ENCODE data around the gene RPS6KB1. TPM values are rescaled to one million over a fixed set of nuclear protein-coding genes. Genes with fewer than 3 reads are reported as not detected.
A peak's percentile ranks its signal among the peaks of the same experiment; 100 is the strongest.
"Not testable (repeated sequence)": the region's sequence is repeated elsewhere in the genome, so short reads cannot be mapped to it uniquely, and the experiment has no call there.

The RPS6KB1 gene
- polyA plus RNA-seq, result 10 to 100 TPM; 10.4 to 24.7 (median 14.5) TPM

DNA sequence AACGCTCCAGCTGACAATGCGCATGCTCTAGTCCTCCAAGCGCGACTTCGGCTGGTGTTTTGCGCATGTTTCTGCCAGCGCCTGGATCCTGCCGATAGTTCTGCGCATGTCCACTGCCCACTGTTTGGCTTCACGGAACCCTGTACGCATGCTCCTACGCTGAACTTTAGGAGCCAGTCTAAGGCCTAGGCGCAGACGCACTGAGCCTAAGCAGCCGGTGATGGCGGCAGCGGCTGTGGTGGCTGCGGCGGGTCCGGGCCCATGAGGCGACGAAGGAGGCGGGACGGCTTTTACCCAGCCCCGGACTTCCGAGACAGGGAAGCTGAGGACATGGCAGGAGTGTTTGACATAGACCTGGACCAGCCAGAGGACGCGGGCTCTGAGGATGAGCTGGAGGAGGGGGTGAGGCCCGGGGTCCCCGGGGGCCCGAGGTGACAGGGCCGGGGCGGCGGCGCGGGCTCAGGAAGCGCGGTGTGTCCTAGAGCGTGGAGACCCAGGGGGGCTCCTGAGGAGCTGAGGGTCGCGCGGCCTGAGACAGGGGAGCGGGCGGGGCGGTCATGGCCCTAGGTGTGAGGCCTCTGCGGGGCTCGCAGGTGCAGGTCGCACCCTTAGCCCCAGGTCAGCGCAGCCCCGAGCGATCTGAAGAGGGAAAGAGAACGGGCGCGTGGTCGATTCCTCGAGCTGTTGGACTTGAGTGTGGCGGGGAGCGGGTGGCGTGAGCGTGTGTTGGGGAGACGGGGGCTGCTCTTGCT, at the start of gene RPS6KB1, which contains the start of gene TUBD1:
Gene RPS6KB1 (plus strand): TSS at position 198 of the 752 bp plus-strand sequence. CDS start 64 bp downstream, at position 262.
Gene TUBD1 (minus strand): TSS at position 20 of the 752 bp plus-strand sequence. CDS start 1,941 bp downstream, outside the sequence.
- H3K27ac Mint-ChIP-seq, result peak within 1 kb of the TSS; percentile 98 to 99 (median 99)
- peaks cover 5% of the 10 kb centered on the region in 3 donors for H3K36me3 Mint-ChIP-seq
- peaks cover 3 to 14% (median 12%) of the 10 kb centered on the region in 3 donors for H3K27me3 Mint-ChIP-seq (ENCODE audit: low read depth in 3 of 3)
- peaks cover 48 to 71% of the 10 kb centered on the region in 2 donors for H3K4me1 Mint-ChIP-seq
- H3K9me3 Mint-ChIP-seq, result no peaks in the 10 kb centered on the region
- peak; percentile 97 to 99 (median 98) for DNase-seq
- peak within 1 kb of the TSS; percentile 96 to 100 (median 99) for H3K4me3 Mint-ChIP-seq

DNA sequence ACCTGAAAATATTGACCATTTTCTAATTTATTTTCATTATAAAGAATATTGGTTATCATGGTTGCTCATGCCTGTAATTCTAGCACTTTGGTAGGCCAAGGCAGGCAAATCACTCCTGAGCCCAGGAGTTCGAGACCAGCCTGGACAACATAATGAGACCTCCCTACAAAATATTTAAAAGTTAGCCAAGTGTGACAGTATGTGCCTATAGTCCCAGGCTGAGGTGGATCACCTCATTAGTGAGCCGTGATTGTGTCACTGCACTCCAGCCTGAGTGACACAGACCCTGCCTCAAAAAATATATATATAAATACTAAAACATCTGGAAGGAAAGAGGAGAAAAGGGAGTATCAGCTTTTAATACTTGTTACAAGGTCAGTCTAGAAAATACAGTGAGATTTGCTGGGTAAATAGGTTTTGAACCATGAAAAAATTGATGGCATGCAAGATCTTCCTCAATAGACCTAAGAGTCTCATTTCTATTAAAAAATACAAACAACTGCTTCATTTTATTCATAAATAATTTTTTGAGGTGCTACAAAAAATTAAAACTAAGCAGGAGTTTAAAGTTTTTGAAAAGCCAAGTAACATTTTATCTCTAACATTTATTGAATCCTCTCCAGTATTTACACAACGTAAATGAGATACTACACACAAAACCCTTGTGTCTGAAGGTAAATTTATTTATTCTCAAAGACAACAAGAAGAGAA, 47.9 kb upstream of the RPS6KB1 start:
- H3K9me3 Mint-ChIP-seq, result no peaks in the 10 kb centered on the region
- H3K4me1 Mint-ChIP-seq, result peaks cover 44 to 59% of the 10 kb centered on the region in 2 donors
- peaks cover 6 to 18% (median 8%) of the 10 kb centered on the region in 3 donors for H3K36me3 Mint-ChIP-seq
- peaks cover 0 to 2% (median 0%) of the 10 kb centered on the region in 3 donors for H3K27me3 Mint-ChIP-seq (ENCODE audit: low read depth in 3 of 3)
- no peak for DNase-seq
- H3K27ac Mint-ChIP-seq, result peak overlapping the region in 3 of 6 donors; percentile 7 to 37 (median 16)
- no peak overlapping the region for H3K4me3 Mint-ChIP-seq

- no peak for DNase-seq
- no peaks in the 10 kb centered on the region for H3K9me3 Mint-ChIP-seq
- peak overlapping the region in 4 of 6 donors; percentile 7 to 48 (median 21) for H3K27ac Mint-ChIP-seq
- H3K4me3 Mint-ChIP-seq, result no peak overlapping the region
- peaks cover 0 to 11% (median 2%) of the 10 kb centered on the region in 3 donors for H3K36me3 Mint-ChIP-seq
- peaks cover 37 to 51% of the 10 kb centered on the region in 2 donors for H3K4me1 Mint-ChIP-seq
- H3K27me3 Mint-ChIP-seq (ENCODE audit: low read depth in 3 of 3), result peaks cover 0 to 2% (median 0%) of the 10 kb centered on the region in 3 donors
Measured at GRCh38 chr17:59845595-59846393, 47.1 kb upstream of the RPS6KB1 start.

GRCh38 chr17:59846394-59847165, 46.3 kb upstream of the RPS6KB1 start:
- no peaks in the 10 kb centered on the region for H3K9me3 Mint-ChIP-seq
- H3K4me3 Mint-ChIP-seq, result no peak overlapping the region
- peaks cover 0 to 2% (median 0%) of the 10 kb centered on the region in 3 donors for H3K27me3 Mint-ChIP-seq (ENCODE audit: low read depth in 3 of 3)
- DNase-seq, result no peak
- peaks cover 29 to 44% of the 10 kb centered on the region in 2 donors for H3K4me1 Mint-ChIP-seq
- peak overlapping the region in 2 of 6 donors; percentile 20 to 48 for H3K27ac Mint-ChIP-seq
- H3K36me3 Mint-ChIP-seq, result peaks cover 0 to 4% (median 0%) of the 10 kb centered on the region in 3 donors

DNA sequence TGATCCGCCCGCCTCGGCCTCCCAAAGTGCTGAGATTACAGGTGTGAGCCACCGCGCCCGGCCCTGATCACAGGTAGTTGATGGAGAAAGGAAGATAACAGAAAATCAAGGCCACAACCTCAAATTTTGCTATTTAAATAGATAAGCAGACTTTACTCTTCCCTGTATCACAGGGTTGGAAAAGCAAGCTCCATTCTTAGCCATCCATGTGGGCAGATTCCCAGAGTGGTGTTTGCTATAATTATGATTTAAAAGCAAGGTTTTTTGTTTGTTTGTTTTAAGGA, 44.6 kb upstream of the RPS6KB1 start:
- peaks cover 0 to 2% (median 0%) of the 10 kb centered on the region in 3 donors for H3K27me3 Mint-ChIP-seq (ENCODE audit: low read depth in 3 of 3)
- H3K4me3 Mint-ChIP-seq, result no peak overlapping the region
- no peaks in the 10 kb centered on the region for H3K9me3 Mint-ChIP-seq
- no peak for DNase-seq
- H3K36me3 Mint-ChIP-seq, result no peaks in the 10 kb centered on the region
- H3K4me1 Mint-ChIP-seq, result peaks cover 22 to 38% of the 10 kb centered on the region in 2 donors
- H3K27ac Mint-ChIP-seq, result peak overlapping the region in 1 of 6 donors; percentile 76

GRCh38 chr17:59848778-59849177, 44.1 kb upstream of the RPS6KB1 start:
- Mint-ChIP-seq H3K27me3 (ENCODE audit: low read depth in 3 of 3) (peaks cover 0 to 2% (median 0%) of the 10 kb centered on the region in 3 donors), H3K4me1 (peaks cover 24 to 38% of the 10 kb centered on the region in 2 donors), H3K9me3 (no peaks in the 10 kb centered on the region), H3K36me3 (no peaks in the 10 kb centered on the region), H3K4me3 (peak overlapping the region; percentile 11 to 72 (median 33)), H3K27ac (peak overlapping the region in 5 of 6 donors; percentile 2 to 81 (median 58))
- DNase-seq, result peak in 2 of 3 donors; percentile 11 to 28

GRCh38 chr17:59850311-59850710, 42.6 kb upstream of the RPS6KB1 start:
- peaks cover 24 to 38% of the 10 kb centered on the region in 2 donors for H3K4me1 Mint-ChIP-seq
- H3K27me3 Mint-ChIP-seq (ENCODE audit: low read depth in 3 of 3); H3K27ac Mint-ChIP-seq; H3K9me3 Mint-ChIP-seq; DNase-seq; H3K4me3 Mint-ChIP-seq; H3K36me3 Mint-ChIP-seq: not testable (repeated sequence)

DNA sequence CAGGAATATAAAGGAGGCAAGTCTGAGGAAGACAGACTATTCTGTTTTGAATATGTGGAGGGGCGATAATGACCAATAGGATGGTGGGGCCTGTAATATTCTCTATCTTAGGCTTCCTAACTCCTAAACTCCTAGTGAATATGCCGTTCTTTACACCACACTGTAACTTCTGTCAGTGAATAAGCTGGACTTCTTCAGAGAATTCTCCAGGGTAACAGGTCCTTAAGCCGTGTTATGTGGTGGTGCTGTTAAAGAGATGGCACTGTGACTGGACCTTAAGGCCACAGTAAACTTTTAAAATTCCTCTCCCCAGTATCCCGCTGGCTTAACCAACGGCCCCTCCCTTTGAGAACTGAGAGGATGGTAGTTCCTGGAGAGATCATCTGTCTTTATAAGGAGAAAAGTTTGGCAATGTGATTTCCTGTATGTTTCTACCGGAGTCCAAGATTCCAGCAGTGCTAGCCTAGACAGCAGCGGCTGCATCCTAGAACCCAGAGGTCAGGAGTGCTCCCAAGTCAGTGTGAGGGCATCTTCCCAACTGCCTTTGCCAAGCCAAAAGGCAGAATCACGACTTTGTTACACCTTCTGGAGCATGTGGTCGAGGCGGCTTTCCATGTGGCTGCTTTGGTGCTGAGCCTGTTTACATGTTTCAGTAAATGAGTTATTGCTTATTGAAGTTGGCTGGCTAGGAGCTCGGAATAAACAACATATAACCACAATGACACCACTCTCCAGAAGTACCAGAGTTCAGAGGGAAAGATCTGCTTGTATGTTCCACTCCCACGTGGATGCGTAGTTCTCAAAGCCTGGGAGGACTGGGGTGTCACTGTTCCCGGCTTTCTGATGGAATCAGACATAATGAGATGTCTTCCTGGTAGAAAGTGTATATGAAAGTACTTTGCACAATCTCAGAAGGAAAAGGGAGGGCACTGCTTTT, 41.2 kb upstream of the RPS6KB1 start:
- H3K36me3 Mint-ChIP-seq, result no peaks in the 10 kb centered on the region

DNA sequence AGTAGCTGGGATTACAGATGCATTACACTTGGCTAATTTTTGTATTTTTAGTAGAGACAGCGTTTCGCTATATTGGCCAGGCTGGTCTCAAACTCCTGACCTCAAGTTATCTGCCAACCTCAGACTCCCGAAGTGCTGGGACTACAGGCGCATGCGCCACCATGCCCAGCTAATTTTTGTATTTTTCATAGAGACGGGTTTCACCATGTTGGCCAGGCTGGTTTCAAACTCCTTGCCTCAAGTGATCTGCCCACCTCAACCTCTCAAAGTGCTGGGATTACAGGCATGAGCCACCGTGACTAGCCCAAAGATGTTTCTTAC, 40.1 kb upstream of the RPS6KB1 start:
- not testable (repeated sequence) for H3K4me3 Mint-ChIP-seq; H3K27me3 Mint-ChIP-seq (ENCODE audit: low read depth in 3 of 3); DNase-seq; H3K9me3 Mint-ChIP-seq; H3K27ac Mint-ChIP-seq; H3K36me3 Mint-ChIP-seq
- peaks cover 16 to 17% of the 10 kb centered on the region in 2 donors for H3K4me1 Mint-ChIP-seq

More for the DNA sequence above, 41.2 kb upstream of the RPS6KB1 start:
- Mint-ChIP-seq H3K27me3 (ENCODE audit: low read depth in 3 of 3) (peaks cover 0 to 2% (median 2%) of the 10 kb centered on the region in 3 donors), H3K4me1 (peaks cover 19 to 24% of the 10 kb centered on the region in 2 donors), H3K9me3 (no peaks in the 10 kb centered on the region), H3K27ac (no peak overlapping the region), H3K4me3 (no peak overlapping the region)
- DNase-seq, result no peak

- Mint-ChIP-seq H3K9me3 (no peaks in the 10 kb centered on the region), H3K27ac (peak overlapping the region in 1 of 6 donors; percentile 46), H3K4me3 (no peak overlapping the region), H3K36me3 (no peaks in the 10 kb centered on the region), H3K27me3 (ENCODE audit: low read depth in 3 of 3) (peaks cover 0 to 2% (median 2%) of the 10 kb centered on the region in 3 donors), H3K4me1 (peaks cover 14 to 15% of the 10 kb centered on the region in 2 donors)
- no peak for DNase-seq
Measured at GRCh38 chr17:59853168-59853918, 39.6 kb upstream of the RPS6KB1 start.

GRCh38 chr17:59853919-59854729, 38.8 kb upstream of the RPS6KB1 start:
- H3K4me1 Mint-ChIP-seq; H3K9me3 Mint-ChIP-seq; H3K36me3 Mint-ChIP-seq; H3K4me3 Mint-ChIP-seq; H3K27ac Mint-ChIP-seq; DNase-seq; H3K27me3 Mint-ChIP-seq (ENCODE audit: low read depth in 3 of 3): not testable (repeated sequence)
